Measurements from ENCODE around the gene GOLIM4.

The GOLIM4 gene

DNA sequence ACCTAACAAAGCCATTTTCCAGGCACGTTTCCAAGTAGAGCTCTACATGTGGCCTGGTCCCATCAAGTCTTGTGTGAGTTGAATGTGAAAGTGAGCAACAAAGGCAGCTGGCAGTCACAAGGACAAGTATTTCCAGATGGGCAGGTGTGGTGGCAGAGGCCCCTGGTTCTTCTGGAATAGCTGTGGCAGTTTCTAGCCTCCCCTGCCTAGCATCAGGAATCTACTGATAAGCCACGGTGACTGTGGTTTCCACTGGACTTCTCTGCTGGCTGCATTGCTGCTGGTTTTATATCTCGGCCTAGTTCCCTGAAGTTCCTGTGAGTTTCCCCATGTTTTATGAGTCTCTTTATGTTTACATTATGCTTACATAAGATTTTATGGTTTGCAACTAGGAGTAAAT, 117.7 kb downstream of the GOLIM4 start:
- FAIRE-seq = no peak

DNA sequence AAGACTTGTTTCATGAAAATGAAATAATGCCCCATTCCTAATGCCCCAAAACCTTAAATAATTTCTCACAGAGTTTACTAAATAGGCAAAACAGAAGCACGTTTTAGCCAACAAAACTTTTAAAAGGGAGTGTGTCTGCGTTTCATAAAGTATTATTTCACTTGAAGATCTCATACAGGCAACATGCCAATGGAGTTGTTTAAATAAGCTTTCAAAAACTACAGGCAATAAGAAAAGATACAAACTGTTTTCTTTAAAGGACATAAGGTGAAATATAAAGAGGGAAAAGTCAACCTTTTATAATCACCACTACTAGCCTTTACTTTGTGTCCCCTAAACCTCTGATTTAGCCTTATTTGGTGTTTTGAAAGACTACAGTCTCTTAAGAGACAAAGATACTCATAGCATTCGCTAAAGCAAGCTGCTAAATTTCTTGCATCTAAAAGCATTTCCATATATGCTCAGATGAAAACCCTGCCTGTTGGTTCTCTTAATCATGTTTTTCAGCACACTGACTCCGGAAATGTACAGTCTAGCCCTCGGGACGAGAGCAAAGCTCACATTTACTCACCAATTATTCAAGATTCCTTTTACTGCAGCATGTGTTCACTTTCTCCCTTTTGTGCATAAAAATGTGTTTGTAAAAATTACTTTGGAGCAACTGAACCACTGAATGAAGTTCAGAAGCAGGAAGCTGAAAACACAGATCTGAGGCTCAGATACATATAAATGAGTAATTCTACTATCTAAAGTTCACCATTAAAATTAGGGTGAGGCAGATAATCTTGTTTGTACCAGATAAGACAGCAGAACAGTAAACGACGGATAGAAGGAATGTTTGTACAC, 119.0 kb downstream of the GOLIM4 start:
- no peak for FAIRE-seq

DNA sequence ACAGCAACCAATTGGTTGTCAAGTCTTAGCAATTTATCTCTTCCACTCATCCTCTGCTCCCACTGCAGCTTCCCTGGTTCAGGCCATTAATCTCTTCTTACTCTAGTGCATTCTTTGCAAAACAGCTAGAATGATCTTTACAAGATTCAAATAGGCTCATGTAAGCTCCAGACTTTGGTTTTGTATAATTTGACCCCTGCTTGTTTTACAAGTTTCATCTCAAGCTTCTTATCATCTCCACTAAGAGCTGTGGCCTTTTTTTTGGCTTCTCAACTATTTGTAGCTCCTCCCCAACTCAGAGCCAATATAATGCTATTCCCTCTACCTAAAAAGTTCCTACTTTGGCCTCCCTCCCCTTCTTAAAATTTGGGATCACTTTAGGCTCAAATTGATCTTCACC, 121.8 kb downstream of the GOLIM4 start:
- FAIRE-seq = no peak

DNA sequence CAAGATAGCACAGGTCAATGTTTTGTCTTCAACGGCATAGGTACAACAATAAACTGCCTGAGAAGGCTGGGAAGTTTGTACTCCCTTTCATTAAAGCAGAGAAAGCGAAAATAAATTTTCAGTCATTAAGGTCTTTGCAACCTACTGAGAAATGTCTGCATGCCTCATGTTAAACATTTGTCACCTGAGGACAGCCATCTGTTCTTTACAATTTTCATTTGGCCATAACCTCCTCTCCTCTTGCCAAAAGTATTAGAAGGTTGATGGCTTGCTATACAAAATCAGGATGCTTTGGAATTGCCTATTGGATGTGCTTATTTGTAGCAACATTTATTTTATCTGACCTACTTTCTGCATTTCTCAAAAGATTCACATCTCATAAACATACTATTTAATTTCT, 122.7 kb downstream of the GOLIM4 start:
- no peak for FAIRE-seq

DNA sequence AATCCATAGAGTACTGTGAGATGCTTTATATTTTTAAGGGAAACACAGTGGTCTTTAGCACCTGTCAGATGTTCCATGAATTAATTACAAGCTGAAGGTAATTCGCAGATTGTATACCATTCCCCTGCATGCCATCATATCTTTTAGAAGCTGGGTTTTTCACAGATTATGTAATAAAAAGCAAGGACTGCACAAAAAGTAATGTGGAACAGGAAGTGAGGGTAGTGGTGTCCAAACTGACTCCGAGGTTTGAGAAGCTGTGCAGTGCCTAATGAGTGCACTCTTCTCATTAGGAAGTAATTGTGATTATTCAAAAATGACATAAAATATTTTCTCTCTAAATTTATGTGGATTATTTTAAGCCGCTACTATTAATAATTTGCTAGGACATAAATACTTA, 123.2 kb downstream of the GOLIM4 start:
- FAIRE-seq = no peak

DNA sequence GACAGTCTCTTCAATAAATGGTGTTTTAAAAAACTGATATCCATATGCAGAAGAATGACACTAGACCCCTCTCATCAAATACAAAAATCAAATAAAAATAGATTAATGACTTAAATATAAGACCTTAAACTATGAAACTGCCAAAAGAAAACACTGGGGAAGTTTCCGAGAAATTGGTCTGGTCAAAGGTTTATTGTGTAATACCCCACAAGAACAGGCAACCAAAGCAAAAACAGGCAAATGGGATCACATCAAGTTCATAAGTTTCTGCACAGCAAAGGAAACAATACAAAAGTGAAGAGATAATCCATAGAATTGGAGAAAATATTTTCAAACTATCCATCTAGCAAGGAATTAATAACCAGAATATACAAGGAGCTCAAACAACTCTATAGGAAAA, 126.2 kb downstream of the GOLIM4 start:
- FAIRE-seq = no peak

DNA sequence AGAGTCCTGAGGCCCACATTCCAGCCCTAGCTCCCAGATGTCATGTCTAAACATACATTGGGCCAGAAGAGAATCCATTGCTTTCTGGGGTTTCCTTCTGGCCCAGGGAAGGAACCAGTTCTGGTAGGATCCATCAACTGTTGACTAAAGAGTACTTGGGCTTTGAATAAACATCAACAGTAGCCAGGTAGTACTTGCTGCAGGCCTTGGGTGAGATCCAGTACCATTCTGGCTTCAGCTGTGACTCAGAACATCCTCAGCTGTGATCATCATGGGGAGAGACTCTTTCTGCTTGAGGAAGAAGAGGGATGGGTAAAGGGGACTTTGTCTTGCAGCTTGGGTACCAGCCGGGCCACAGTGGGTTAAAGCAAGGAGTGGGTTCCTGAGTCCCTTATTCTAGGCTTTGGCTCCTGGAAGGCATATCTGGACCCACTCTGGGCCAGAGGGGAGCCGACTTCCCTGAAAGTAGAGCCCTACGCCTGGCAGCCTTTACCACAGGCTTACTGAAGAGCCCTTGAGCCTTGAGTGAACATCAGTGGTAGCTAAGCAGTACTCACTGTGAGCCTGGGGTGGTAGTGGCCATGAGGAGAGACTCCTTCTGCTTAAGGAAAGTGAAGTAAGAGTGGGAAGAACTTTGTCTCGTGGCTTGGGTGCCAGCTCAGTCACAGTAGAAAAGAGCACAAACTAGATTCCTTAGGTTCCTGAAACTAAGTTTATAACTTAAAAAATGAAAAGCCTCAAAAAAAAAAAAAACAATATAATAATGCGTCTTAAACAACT, 128.3 kb downstream of the GOLIM4 start:
- no peak for FAIRE-seq
